AG09319 (cell line): ENCODE measurements around the gene NUDT2.
"Not testable (repeated sequence)": the region's sequence is repeated elsewhere in the genome, so short reads cannot be mapped to it uniquely, and the experiment has no call there.

Source experiments
- DNase-seq: peaks from one replicate; pipeline ENCODE4 v3.0.0-alpha.2; 2010; ENCODE audit warnings: low read depth; ENCODE audit errors: extremely low read depth
- TF ChIP-seq, protein P1 (sequence below): IDR thresholded peaks from 2 replicates; pipeline ENCODE4 v1.5.1; 2011; ENCODE audit warnings: low read depth, mild to moderate bottlenecking, inconsistent platforms, low read length, moderate library complexity

The NUDT2 gene

DNA sequence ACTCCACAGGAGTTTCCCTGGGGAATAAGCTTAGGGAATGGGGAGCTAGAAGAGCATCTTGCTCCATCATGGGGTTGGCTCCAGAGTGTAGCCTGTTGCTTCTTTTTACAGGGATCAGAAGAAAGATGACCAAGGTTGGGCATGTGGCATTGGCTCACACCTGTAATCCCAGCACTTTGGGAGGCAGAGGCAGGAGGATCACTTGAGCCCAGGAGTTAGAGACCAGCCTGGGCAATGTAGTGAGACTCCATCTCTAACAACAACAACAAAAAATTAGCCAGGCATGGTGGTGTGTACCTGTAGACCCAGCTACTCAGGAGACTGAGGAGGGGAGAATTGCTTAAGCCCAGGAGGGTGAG lies 18.4 kb downstream of the NUDT2 start:
- no peak for DNase-seq
- TF ChIP-seq, protein P1, sequence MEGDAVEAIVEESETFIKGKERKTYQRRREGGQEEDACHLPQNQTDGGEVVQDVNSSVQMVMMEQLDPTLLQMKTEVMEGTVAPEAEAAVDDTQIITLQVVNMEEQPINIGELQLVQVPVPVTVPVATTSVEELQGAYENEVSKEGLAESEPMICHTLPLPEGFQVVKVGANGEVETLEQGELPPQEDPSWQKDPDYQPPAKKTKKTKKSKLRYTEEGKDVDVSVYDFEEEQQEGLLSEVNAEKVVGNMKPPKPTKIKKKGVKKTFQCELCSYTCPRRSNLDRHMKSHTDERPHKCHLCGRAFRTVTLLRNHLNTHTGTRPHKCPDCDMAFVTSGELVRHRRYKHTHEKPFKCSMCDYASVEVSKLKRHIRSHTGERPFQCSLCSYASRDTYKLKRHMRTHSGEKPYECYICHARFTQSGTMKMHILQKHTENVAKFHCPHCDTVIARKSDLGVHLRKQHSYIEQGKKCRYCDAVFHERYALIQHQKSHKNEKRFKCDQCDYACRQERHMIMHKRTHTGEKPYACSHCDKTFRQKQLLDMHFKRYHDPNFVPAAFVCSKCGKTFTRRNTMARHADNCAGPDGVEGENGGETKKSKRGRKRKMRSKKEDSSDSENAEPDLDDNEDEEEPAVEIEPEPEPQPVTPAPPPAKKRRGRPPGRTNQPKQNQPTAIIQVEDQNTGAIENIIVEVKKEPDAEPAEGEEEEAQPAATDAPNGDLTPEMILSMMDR = no peak

DNA sequence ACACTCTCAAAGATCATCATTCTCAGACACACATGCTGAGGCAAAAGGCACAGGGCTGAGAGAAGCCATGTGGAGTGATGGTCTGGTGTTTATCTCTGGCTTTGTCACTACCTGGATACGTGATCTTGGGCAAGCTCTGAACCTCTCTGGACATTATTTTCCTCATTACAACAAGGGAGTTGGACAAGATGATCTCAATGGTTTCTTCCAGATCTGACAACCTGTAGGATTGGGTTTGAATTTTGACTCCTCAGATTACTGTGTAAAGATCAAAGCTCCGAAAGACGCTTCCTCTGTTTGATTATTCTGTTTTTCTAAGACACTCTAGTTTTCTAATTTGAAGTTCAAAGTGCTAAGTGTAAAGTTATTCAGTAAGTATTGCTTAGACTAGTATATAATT lies 20.0 kb downstream of the NUDT2 start:
- no peak for DNase-seq
- TF ChIP-seq, protein P1 = no peak

DNA sequence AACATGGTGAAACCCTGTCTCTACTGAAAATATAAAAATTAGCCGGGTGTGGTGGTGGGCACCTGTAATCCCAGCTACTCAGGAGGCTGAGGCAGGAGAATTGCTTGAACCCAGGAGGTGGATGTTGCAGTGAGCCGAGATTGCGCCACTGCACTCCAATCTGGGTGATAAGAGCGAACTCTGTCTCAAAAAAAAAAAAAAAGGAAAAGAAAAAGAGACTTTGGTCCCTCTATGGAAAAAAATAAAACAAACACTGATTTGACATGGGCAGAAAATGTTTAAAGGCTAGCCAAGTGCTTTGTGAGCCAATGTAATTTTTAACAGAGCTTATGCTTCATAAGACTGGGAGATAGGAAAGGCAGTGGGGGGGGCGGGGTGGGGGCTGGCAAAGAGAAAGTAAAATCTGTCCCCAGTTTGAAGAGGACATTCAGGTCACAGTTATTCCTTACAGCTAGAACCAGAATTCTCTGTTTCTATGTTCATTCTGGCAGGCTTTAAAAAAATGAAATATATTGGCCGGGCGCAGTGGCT lies 22.8 kb downstream of the NUDT2 start:
- not testable (repeated sequence) for DNase-seq

DNA sequence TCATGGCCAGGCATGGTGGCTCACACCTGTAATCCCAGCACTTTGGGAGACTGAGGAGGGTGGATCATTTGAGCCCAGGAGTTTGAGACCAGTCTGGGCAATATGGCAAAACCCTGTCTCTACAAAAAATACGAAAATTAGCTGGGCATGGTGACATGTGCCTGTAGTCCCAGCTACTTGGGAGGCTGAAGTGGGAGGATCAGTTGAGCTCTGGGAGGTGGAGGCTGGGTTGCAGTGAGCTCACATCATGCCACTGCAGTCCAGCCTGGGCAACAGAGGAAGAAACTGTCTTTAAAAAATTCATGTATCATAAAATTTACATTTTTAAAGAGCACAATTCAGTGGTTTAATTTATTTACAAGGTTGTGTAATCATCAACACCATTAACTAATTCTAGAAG lies 23.6 kb downstream of the NUDT2 start:
- not testable (repeated sequence) for DNase-seq

DNA sequence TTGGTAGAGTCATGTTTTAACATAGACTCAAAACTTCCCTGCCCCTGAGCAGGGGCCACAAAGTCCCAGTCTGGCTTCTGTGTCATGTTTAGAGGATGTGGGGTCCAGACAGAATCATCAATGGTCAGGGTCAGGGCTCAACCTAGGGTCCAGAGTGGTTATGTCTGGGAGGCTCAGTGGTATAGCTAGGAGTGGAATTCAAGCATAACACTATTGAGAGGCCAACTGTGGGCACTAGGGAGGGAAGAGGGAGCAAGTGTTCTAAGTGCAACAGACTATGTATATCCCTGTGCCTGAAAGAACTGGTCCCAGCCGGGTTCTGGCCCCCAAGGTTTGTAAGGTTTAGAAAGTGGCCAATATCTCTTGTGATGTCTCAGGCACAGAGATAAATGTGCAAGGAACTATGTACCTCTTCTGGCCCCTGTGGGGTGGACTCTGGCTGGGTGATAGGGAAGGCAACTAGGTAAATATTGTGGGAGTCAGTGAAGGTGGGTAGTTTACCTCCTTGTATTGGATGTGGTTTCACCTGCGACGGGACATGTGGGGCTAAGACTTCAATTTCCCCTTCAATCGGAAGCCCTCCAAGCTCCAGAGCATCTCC lies 33.3 kb downstream of the NUDT2 start:
- TF ChIP-seq, protein P1 = no peak
- no peak for DNase-seq

DNA sequence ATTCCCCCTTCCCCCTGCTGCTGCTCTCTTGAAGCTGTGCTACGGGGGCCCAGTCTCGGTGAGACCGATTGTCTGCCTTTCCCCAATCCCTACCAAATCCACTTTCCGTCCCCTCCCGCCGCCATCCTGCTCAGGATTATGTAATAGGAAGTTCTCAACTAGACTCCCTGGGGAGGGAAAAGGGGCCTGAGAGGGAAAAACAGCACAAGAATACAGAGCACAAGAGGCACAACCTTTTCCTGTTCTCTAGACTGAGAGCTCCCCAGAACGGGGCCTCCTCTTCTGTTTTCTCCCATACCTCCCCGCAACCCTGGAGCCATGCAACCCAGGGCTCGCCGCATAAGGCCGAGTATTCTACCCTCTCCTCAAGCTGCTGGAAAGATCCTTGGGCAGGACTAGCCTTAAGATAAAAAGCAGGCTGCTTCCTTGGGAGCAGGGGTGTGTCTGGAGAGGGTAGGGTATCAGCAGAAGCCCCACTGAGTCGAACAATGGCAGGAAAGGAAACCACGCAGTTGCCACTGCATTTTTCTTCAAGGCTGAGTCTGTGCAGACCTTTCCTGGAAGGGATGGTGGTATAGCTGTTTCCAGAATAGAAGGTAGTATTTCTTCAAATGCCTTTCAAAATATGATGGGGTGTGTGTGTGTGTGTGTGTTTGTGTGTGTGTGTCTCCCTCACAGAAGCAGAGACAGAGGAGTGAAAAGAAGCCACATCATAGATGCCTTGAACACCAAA lies 34.4 kb downstream of the NUDT2 start:
- no peak for DNase-seq
- TF ChIP-seq, protein P1 = no peak

DNA sequence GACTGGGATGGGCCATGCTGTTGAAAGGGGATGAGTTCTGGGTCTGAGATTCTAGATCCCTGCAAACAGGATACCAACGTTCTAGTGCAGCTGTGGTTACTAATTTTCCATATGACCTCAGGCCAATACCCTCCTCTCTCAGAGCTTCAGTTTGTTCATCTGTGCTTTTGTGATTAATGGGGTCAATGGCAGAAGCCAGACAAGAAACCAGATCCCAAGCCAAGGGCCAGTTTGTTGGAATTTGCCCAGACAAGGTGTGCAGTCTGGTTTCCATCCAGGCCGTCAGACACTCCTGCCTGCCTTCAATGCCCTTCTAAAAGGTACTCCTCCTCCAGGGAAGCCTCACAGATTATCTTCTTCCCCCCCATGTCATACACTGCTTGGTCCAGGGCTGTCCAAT lies 35.9 kb downstream of the NUDT2 start:
- DNase-seq = no peak
- TF ChIP-seq, protein P1 = no peak

DNA sequence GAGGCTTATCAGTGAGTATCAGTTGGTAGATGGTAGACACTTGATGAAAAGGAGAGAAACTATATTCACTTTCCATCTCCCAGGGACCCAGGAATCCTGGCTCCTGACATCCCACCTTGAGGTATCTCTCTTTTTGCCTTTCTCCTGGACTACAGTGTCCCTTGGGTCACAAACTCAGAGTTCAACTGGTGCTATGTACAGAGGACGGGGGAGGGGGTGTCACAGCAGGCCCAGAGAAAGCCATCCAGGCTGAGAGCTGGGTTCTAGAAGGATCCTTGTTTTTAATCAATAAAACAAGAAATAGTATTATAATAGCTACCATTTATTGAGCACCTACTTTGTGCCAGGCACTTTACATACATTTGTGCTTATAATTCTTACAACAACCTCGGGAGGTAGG lies 37.0 kb downstream of the NUDT2 start:
- TF ChIP-seq, protein P1 = no peak
- no peak for DNase-seq

DNA sequence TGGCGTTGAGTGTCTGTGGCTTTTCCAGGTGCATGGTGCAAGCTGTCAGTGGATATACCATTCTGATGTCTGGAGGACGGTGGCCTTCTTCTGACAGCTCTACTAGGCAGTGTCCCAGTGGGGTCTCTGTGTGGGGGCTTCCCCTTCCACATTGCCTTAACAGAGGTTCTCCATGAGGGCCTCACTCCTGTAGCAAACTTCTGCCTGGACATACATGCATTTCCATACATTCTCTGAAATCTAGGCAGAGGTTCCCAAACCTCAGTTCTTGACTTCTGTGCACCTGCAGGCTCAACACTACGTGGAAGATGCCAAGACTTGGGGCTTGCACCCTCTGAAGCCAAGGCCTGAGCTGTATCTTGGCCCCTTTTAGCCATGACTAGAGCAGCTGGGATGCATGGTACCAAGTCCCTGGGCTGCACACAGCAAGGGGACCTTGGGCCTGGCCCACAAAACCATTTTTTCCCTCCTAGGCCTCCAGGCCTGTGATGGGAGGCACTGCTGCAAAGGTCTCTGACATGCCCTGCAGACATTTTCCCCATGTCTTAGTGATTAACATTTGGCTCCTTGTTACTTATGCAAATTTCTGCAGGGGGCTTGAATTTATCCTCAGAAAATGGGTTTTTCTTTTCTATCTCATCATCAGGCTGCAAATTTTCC lies 38.5 kb downstream of the NUDT2 start:
- not testable (repeated sequence) for DNase-seq

DNA sequence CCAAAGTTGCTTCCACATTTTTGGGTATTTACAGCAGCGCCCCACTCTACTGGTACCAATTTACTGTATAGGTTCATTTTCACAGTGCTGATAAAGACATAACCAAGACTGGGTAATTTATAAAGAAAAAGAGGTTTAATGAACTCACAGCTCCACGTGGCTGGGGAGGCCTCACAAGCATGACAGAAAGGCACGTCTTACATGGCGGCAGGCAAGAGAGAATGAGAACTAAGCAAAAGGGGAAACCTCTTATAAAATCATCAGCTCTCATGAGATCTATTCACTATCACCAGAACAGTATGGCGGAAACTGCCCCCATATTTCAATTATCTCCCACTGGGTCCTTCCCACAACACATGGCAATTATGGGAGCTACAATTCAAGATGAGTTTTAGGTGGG lies 39.4 kb downstream of the NUDT2 start:
- DNase-seq = not testable (repeated sequence)
